CD4-positive, CD25-positive, alpha-beta regulatory T cell (primary cell): ENCODE data around the gene ANKRD36. TPM values are rescaled to one million over a fixed set of nuclear protein-coding genes. Genes with fewer than 3 reads are reported as not detected.
A peak's percentile ranks its signal among the peaks of the same experiment; 100 is the strongest.
"Not testable (repeated sequence)": the region's sequence is repeated elsewhere in the genome, so short reads cannot be mapped to it uniquely, and the experiment has no call there.

Experiments
- ATAC-seq, 2 donors: fragments of 150-1000 bp; cut with Tn5 transposase; one replicate each; pipeline ENCODE4 v1.10.0; 2021; ENCODE audit warnings: low read depth in 2 of 2, moderate number of reproducible peaks in 2 of 2, moderate library complexity in 1 of 2
- DNase-seq, 3 donors: peaks; one replicate each; pipeline versions ENCODE4 v3.0.0 to v3.0.0-alpha.2; 2012 to 2022; ENCODE audit warnings: mixed read lengths in 1 of 3
- H3K27ac ChIP-seq: one replicate; pipeline ENCODE4 v1.7.0; 2013; ENCODE audit warnings: mild to moderate bottlenecking, low read length; ENCODE audit not compliant: insufficient read depth, poor library complexity, severe bottlenecking
- H3K27me3 ChIP-seq: one replicate; pipeline ENCODE4 v1.7.0; 2013; ENCODE audit warnings: low read length; ENCODE audit not compliant: control insufficient read depth, insufficient read depth
- H3K36me3 ChIP-seq: one replicate; pipeline ENCODE4 v1.7.0; 2013; ENCODE audit warnings: mild to moderate bottlenecking, low read length, moderate library complexity; ENCODE audit not compliant: control insufficient read depth, insufficient read depth
- H3K4me1 ChIP-seq: 2 replicates; pipeline ENCODE4 v1.7.0; 2013; ENCODE audit warnings: mild to moderate bottlenecking, low read length; ENCODE audit not compliant: insufficient read depth, control insufficient read depth, poor library complexity, severe bottlenecking
- H3K4me3 ChIP-seq: one replicate; pipeline ENCODE4 v1.7.0; 2013; ENCODE audit warnings: low read depth, mild to moderate bottlenecking, low read length, moderate library complexity
- H3K9me3 ChIP-seq, 2 experiments: 1 replicate in 1 of 2; 2 replicates in 1 of 2; pipeline ENCODE4 v1.7.0; 2013; ENCODE audit warnings: low read length in 2 of 2, mild to moderate bottlenecking in 1 of 2, moderate library complexity in 1 of 2; ENCODE audit not compliant: control insufficient read depth in 2 of 2
- H3K27ac Mint-ChIP-seq, 3 donors: one replicate each; pipeline ENCODE4 v1.8.0; 2020 to 2022; ENCODE audit warnings: mild to moderate bottlenecking in 3 of 3, mixed read lengths in 3 of 3, moderate library complexity in 2 of 3
- H3K27me3 Mint-ChIP-seq: one replicate; pipeline ENCODE4 v1.8.0; 2022; ENCODE audit warnings: mild to moderate bottlenecking, mixed read lengths
- H3K36me3 Mint-ChIP-seq: one replicate; pipeline ENCODE4 v1.8.0; 2020; ENCODE audit warnings: mixed read lengths
- H3K4me1 Mint-ChIP-seq, 4 donors: one replicate each; pipeline ENCODE4 v1.8.0; 2020 to 2022; ENCODE audit warnings: mixed read lengths in 4 of 4, mild to moderate bottlenecking in 1 of 4
- H3K4me3 Mint-ChIP-seq, 4 donors: one replicate each; pipeline ENCODE4 v1.8.0; 2020 to 2022; ENCODE audit warnings: mild to moderate bottlenecking in 4 of 4, mixed read lengths in 4 of 4, moderate library complexity in 3 of 4
- H3K9me3 Mint-ChIP-seq, 7 donors: one replicate each; pipeline ENCODE4 v1.8.0; 2020 to 2022; ENCODE audit warnings: mixed read lengths in 7 of 7, mild to moderate bottlenecking in 3 of 7, moderate library complexity in 2 of 7
- polyA plus RNA-seq, 4 donors: library from polyadenylated mRNA; unstranded; fragments of 300-500 nt; fragmentation: Illumina TruSeq; gene quantifications; one replicate each; pipeline ENCODE4 v1.2.3, GENCODE V29; 2021
- total RNA-seq: library from RNA; stranded (reverse); gene quantifications from one replicate; pipeline ENCODE4 v1.2.3, GENCODE V29; 2022

ANKRD36 gene
- total and polyA plus RNA-seq, 5 donors from 2014 or later: 5.1 to 85.2 (median 8.0) TPM

DNA sequence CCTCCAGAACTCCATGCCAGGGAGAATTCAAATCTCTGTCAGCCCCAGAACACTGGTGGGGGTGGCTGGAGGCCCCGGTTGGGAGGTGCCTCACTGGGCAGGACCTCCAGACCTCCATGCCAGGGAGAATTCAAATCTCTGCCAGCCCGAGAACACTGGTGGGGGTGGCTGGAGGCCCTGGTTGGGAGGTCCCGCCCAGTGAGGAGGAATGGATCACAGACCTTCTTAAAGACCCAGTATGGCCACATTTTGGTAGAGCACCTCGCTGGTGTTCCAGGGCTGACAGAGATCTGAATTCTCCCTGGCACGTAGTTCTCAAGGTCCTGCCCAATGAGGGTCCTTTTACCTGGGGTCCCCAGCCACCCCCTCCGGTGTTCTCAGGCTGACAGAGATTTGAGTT is 153.5 kb downstream of the ANKRD36 start:
- not testable (repeated sequence) for DNase-seq, H3K9me3 ChIP-seq, ATAC-seq, H3K27ac Mint-ChIP-seq, H3K9me3 Mint-ChIP-seq, H3K36me3 ChIP-seq, H3K36me3 Mint-ChIP-seq, H3K4me1 ChIP-seq, H3K27ac ChIP-seq, H3K4me3 Mint-ChIP-seq, H3K4me3 ChIP-seq, H3K27me3 Mint-ChIP-seq, H3K4me1 Mint-ChIP-seq, H3K27me3 ChIP-seq

DNA sequence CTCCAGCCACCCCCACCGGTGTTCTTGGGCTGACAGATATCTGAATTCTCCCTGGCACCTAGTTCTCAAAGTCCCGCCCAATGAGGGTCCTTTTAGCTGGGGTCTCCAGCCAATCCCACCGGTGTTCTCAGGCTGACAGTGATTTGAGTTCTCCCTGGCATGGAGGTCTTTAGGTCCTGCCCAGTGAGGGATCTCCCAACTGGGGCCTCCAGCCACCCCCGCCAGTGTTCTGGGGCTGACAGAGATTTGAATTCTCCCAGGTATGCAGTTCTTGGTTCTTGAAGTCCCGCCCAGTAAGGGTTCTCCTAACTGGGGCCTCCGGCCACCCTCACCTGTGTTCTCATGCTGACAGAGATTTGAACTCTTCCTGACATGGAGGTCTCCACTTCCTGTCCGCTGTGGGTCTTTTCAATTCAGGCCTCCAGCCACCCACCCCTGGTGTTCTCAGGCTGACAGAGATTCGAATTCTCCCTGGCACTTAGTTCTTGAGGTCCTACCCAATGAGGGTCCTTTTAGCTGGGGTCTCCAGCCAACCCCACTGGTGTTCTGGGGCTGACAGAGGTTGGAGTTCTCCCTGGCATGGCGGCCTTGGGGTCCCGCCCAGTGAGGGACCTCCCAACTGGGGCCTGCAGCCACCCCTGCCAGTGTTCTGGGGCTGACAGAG is 154.6 kb downstream of the ANKRD36 start:
- no peaks in the 10 kb centered on the region for H3K4me1 ChIP-seq
- no peaks in the 10 kb centered on the region for H3K27me3 ChIP-seq
- H3K36me3 ChIP-seq: no peaks in the 10 kb centered on the region
- Mint-ChIP-seq H3K36me3 (peaks cover 3% of the 10 kb centered on the region), H3K4me3 (no peak overlapping the region), H3K27ac (peak overlapping the region in 1 of 3 donors; percentile 34), H3K4me1 (no peaks in the 10 kb centered on the region), H3K9me3 (peaks cover 0 to 2% (median 0%) of the 10 kb centered on the region in 7 donors), H3K27me3 (no peaks in the 10 kb centered on the region)
- ATAC-seq: no peak
- no peak overlapping the region for H3K4me3 ChIP-seq
- DNase-seq: peak in 1 of 3 donors; percentile 1
- H3K9me3 ChIP-seq: no peaks in the 10 kb centered on the region
- H3K27ac ChIP-seq: no peak overlapping the region

GRCh38 chr2:97268075-97268591 is 155.2 kb downstream of the ANKRD36 start:
- H3K9me3 Mint-ChIP-seq, H3K36me3 ChIP-seq, H3K27ac ChIP-seq, H3K27ac Mint-ChIP-seq, H3K4me3 ChIP-seq, H3K9me3 ChIP-seq, H3K36me3 Mint-ChIP-seq, H3K27me3 ChIP-seq, H3K27me3 Mint-ChIP-seq, ATAC-seq, H3K4me1 ChIP-seq, H3K4me1 Mint-ChIP-seq, H3K4me3 Mint-ChIP-seq: not testable (repeated sequence)
- peak in 1 of 3 donors; percentile 0 for DNase-seq

DNA sequence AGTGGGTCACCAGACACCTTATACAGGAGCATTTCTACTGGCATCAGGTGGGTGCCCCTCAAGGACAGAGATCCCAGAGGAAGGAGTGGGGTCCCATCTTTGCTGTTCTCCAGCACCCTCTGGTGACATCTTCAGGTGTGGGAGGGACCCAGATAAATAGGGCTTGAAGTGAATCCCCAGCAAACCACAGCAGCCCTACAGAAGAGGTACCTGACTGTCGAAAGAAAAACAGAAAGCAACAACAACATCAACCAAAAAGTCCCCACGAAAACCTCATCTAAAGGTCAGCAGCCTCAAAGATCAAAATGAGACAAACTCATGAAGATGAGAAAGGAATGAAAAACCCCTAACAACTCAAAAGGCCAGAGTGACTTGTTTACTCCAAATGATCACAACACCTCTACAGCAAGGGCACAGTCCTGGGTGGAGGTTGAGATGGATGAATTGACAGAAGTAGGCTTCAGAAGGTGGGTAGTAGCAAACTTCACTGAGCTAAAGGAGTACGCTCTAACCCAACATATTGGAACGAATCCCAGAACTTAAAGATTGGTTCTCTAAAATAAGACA is 163.4 kb downstream of the ANKRD36 start:
- not testable (repeated sequence) for H3K27ac ChIP-seq, H3K4me1 ChIP-seq, H3K9me3 Mint-ChIP-seq, DNase-seq, H3K27me3 ChIP-seq, H3K4me3 ChIP-seq, H3K4me3 Mint-ChIP-seq, H3K27ac Mint-ChIP-seq, H3K9me3 ChIP-seq, H3K36me3 Mint-ChIP-seq, H3K4me1 Mint-ChIP-seq, ATAC-seq, H3K36me3 ChIP-seq, H3K27me3 Mint-ChIP-seq

- H3K27me3 ChIP-seq, H3K4me3 Mint-ChIP-seq, ATAC-seq, H3K27ac Mint-ChIP-seq, H3K9me3 ChIP-seq, H3K4me1 Mint-ChIP-seq, H3K9me3 Mint-ChIP-seq, H3K4me3 ChIP-seq, H3K27me3 Mint-ChIP-seq, H3K36me3 Mint-ChIP-seq, H3K27ac ChIP-seq, DNase-seq, H3K4me1 ChIP-seq, H3K36me3 ChIP-seq: not testable (repeated sequence)
Observed at GRCh38 chr2:97285187-97285586, 172.2 kb downstream of the ANKRD36 start.

- H3K36me3 ChIP-seq, H3K27me3 ChIP-seq, H3K27ac ChIP-seq, ATAC-seq, H3K4me1 Mint-ChIP-seq, H3K4me3 Mint-ChIP-seq, H3K4me1 ChIP-seq, H3K27me3 Mint-ChIP-seq, H3K9me3 Mint-ChIP-seq, H3K9me3 ChIP-seq, H3K4me3 ChIP-seq, DNase-seq, H3K36me3 Mint-ChIP-seq, H3K27ac Mint-ChIP-seq: not testable (repeated sequence)
Observed at GRCh38 chr2:97293687-97294086, 180.7 kb downstream of the ANKRD36 start.

Other genes with a start within 250 kb of the ANKRD36 start
- gene SEMA4C, start 243.1 kb upstream of the ANKRD36 start, total RNA-seq: 23.3 TPM
- gene SEMA4C, start 243.1 kb upstream of the ANKRD36 start, polyA plus RNA-seq: 1 to 10 TPM; 1.3 to 3.1 (median 2.2) TPM
- not detected for gene FAM178B, start 126.6 kb upstream of the ANKRD36 start, total RNA-seq
- under 1 TPM in 2 of 4 donors, not detected in 2; 0.06 to 0.59 TPM for gene FAM178B, start 126.6 kb upstream of the ANKRD36 start, polyA plus RNA-seq
- gene FAHD2B, start 18.3 kb upstream of the ANKRD36 start, total RNA-seq: 22.9 TPM
- 10 to 100 TPM; 12.9 to 20.1 (median 19.8) TPM for gene FAHD2B, start 18.3 kb upstream of the ANKRD36 start, polyA plus RNA-seq